ENCODE results near the gene SKI.

GRCh38 chr1:2327841-2328240, 99.7 kb downstream of the SKI start:
- TF ChIP-seq ATF7 (IDR thresholded peaks at IDR 0.05; ENCODE audit: low read depth) (no peak), POLR2AphosphoS5 (IDR thresholded peaks at IDR 0.05; ENCODE audit: low read length) (no peak), CTCF (IDR thresholded peaks at IDR 0.05 in 2 of 3, conservative IDR thresholded peaks at IDR 0.05 in 1 of 3; ENCODE audit: control insufficient read depth in 2 of 3, extremely low read depth in 1 of 3, insufficient read depth in 1 of 3, low read depth in 3 of 3, low read length in 3 of 3) (no peak), POLR2AphosphoS2 (IDR thresholded peaks at IDR 0.05; ENCODE audit: low read depth, low read length) (no peak), REST (IDR thresholded peaks at IDR 0.05; ENCODE audit: low read depth, low read length) (no peak), ZZZ3 (IDR thresholded peaks at IDR 0.05; ENCODE audit: control insufficient read depth, insufficient read length, low read depth) (no peak), RAD21 (IDR thresholded peaks at IDR 0.05; ENCODE audit: insufficient read depth, low read depth, low read length) (no peak), YY1 (IDR thresholded peaks at IDR 0.05; ENCODE audit: low read depth, low read length) (no peak), BCLAF1 (IDR thresholded peaks at IDR 0.05) (no peak), RUNX3 (IDR thresholded peaks at IDR 0.05; ENCODE audit: low read length) (no peak), PAX8 (IDR thresholded peaks at IDR 0.05) (no peak), PML (IDR thresholded peaks at IDR 0.05; ENCODE audit: low read length) (no peak), EP300 (IDR thresholded peaks at IDR 0.05; ENCODE audit: borderline replicate concordance in 1 of 2, control insufficient read depth in 1 of 2, low read depth in 2 of 2, low read length in 2 of 2) (no peak), SIN3A (IDR thresholded peaks at IDR 0.05; ENCODE audit: low read depth, low read length) (no peak)
